K562 (cell line): ENCODE results near the gene ZFP3. TPM values are rescaled to one million over a fixed set of nuclear protein-coding genes. Genes with fewer than 3 reads are reported as not detected.
A peak's percentile ranks its signal among the peaks of the same experiment; 100 is the strongest.

Experiments
- ATAC-seq: fragments of 200-7000 bp; cut with Tn5 transposase; 3 replicates; pipeline ENCODE4 v1.9.1; 2020; ENCODE audit warnings: moderate library complexity
- BruUV-seq: library from RNA; stranded (reverse); fragments of 400-500 nt; replicated peaks from 2 replicates; lab custom pipeline; 2021; lab: Mats Ljungman, UMichigan
- CTCF ChIA-PET: fragments of 300-600 bp; formaldehyde crosslinking; extraction: SDS; loops from one replicate; lab custom pipeline; 2021; ENCODE audit warnings: low intra/inter-chr PET ratio; lab: Yijun Ruan, JAX
- POLR2A ChIA-PET: fragments of 300-600, 350-650 bp; sonication (Branson Sonifier 250); formaldehyde crosslinking; extraction: SDS; loops from one replicate; lab custom pipeline; 2021; ENCODE audit warnings: antibody characterized with exemption, inconsistent platforms; lab: Yijun Ruan, JAX
- DNase-seq, 4 experiments: peaks; one replicate each; pipeline versions ENCODE4 v3.0.0 to v3.0.0-alpha.2; 2011 to 2018; ENCODE audit warnings: low spot score in 3 of 4, mixed read lengths in 3 of 4; ENCODE audit errors: extremely low read depth in 1 of 4
- FAIRE-seq: peaks from 2 replicates; lab custom pipeline; 2011; peaks lifted over from hg19 to GRCh38; lab: Jason Lieb, UNC
- H2AFZ ChIP-seq: 2 replicates; pipeline ENCODE4 v1.6.0; 2011; ENCODE audit warnings: low read depth, low read length, control low read depth, inconsistent platforms
- H3K27ac ChIP-seq: fragments of 200-600 bp; 3 replicates; pipeline ENCODE4 v1.8.0; 2011; ENCODE audit warnings: low read depth, mild to moderate bottlenecking, control low read depth, inconsistent platforms, low read length, moderate library complexity, mixed read lengths; ENCODE audit errors: extremely low read depth
- H3K27me3 ChIP-seq, 2 experiments: fragments of 300-600 bp in 1 of 2; 2 replicates in 1 of 2; 3 replicates in 1 of 2; pipeline versions ENCODE4 v1.6.0 to v1.8.0; 2011; ENCODE audit warnings: inconsistent platforms in 2 of 2, low read length in 2 of 2, mild to moderate bottlenecking in 1 of 2, mixed read lengths in 1 of 2, moderate library complexity in 1 of 2; ENCODE audit not compliant: control insufficient read depth in 2 of 2, insufficient read depth in 2 of 2
- H3K36me3 ChIP-seq: fragments of 300-600 bp; 3 replicates; pipeline ENCODE4 v1.8.0; 2011; ENCODE audit warnings: mild to moderate bottlenecking, low read length, inconsistent platforms; ENCODE audit not compliant: control insufficient read depth, insufficient read depth
- H3K4me1 ChIP-seq, 2 experiments: fragments of 200-600 bp in 1 of 2; replicated peaks in 1 of 2; 2 replicates in 1 of 2; 3 replicates in 1 of 2; pipeline versions ENCODE4 v1.5.1 to v1.8.0; 2011; ENCODE audit warnings: inconsistent platforms in 2 of 2, low read length in 2 of 2, mild to moderate bottlenecking in 1 of 2, mixed read lengths in 1 of 2, moderate library complexity in 1 of 2; ENCODE audit not compliant: control insufficient read depth in 2 of 2, insufficient read depth in 2 of 2
- H3K4me2 ChIP-seq: 2 replicates; pipeline ENCODE4 v1.6.1; 2011; ENCODE audit warnings: low read length, control low read depth, inconsistent platforms, mixed read lengths; ENCODE audit not compliant: insufficient read depth
- H3K4me3 ChIP-seq: fragments of 200-600 bp; sonication (generic), shearing (Covaris generic); 2 replicates; pipeline ENCODE4 v1.5.1; 2016; ENCODE audit warnings: control low read depth, inconsistent platforms
- H3K79me2 ChIP-seq: fragments of 200-600 bp; 3 replicates; pipeline ENCODE4 v1.8.0; 2011; ENCODE audit warnings: low read length, inconsistent platforms; ENCODE audit not compliant: control insufficient read depth, insufficient read depth
- H3K9ac ChIP-seq, 2 experiments: 2 replicates each; pipeline versions ENCODE4 v1.6.0 to v1.6.1; 2011; ENCODE audit warnings: low read depth in 2 of 2, low read length in 2 of 2, control low read depth in 1 of 2, inconsistent platforms in 1 of 2, mild to moderate bottlenecking in 1 of 2, mixed read lengths in 1 of 2; ENCODE audit not compliant: insufficient read depth in 1 of 2
- H3K9me1 ChIP-seq: one replicate; pipeline ENCODE4 v1.6.0; 2011; ENCODE audit warnings: inconsistent platforms, mild to moderate bottlenecking, low read length, moderate library complexity; ENCODE audit not compliant: control insufficient read depth, insufficient read depth
- H3K9me3 ChIP-seq: replicated peaks from 2 replicates; pipeline ENCODE4 v1.5.1; 2011; ENCODE audit warnings: low read depth, low read length, inconsistent platforms; ENCODE audit not compliant: control insufficient read depth, insufficient read depth
- H4K20me1 ChIP-seq: replicated peaks from 2 replicates; pipeline ENCODE4 v1.6.1; 2011; ENCODE audit warnings: low read length, inconsistent platforms, mixed read lengths; ENCODE audit not compliant: control insufficient read depth, insufficient read depth
- C11orf30 ChIP-seq: fragments of 450-650 bp; IDR thresholded peaks from 2 replicates; pipeline ENCODE4 v1.6.1; 2016; ENCODE audit warnings: low read depth, mild to moderate bottlenecking
- MAFG ChIP-seq: fragments of 450-650 bp; conservative IDR thresholded peaks from 2 replicates; pipeline ENCODE4 v1.6.1; 2016; ENCODE audit warnings: missing genetic modification characterization, missing compliant biosample characterization
- NCOA6 ChIP-seq: fragments of 450-650 bp; IDR thresholded peaks from 2 replicates; pipeline ENCODE4 v1.6.1; 2017; ENCODE audit warnings: mild to moderate bottlenecking
- NFYB ChIP-seq: IDR thresholded peaks from 2 replicates; pipeline ENCODE4 v1.6.1; 2011; ENCODE audit warnings: mild to moderate bottlenecking, moderate library complexity; ENCODE audit not compliant: insufficient read length; ENCODE audit errors: extremely low read depth
- PHB2 ChIP-seq: fragments of 450-650 bp; IDR thresholded peaks from 2 replicates; pipeline ENCODE4 v1.6.1; 2017; ENCODE audit warnings: low read depth
- POLR3G ChIP-seq: IDR thresholded peaks from 2 replicates; pipeline ENCODE4 v1.6.1; 2011; ENCODE audit not compliant: insufficient read length, insufficient replicate concordance; ENCODE audit errors: extremely low read depth
- PYGO2 ChIP-seq: fragments of 450-650 bp; IDR thresholded peaks from 2 replicates; pipeline ENCODE4 v1.6.1; 2016; ENCODE audit warnings: mild to moderate bottlenecking, missing genetic modification characterization, moderate library complexity, missing compliant biosample characterization
- TCF7L2 ChIP-seq: fragments of 150-350 bp; IDR thresholded peaks from 2 replicates; pipeline ENCODE4 v1.6.1; 2016; ENCODE audit warnings: low read depth, mild to moderate bottlenecking, low read length, moderate library complexity
- ZNF316 ChIP-seq: fragments of 450-650 bp; IDR thresholded peaks from 2 replicates; pipeline ENCODE4 v1.6.1; 2016
- WGBS: fragments of 100-300 bp; shearing (Covaris generic); methylation state at CpG from one replicate; pipeline ENCODE4 v1.1.6; 2016; ENCODE audit warnings: low coverage, mixed read lengths; ENCODE audit not compliant: insufficient coverage; ENCODE audit errors: missing lambda C conversion rate; 5-methylcytosine and 5-hydroxymethylcytosine counted together
- in situ Hi-C: fragments of 300-500 bp; cut with MboI; formaldehyde crosslinking; loops from 4 replicates; pipeline ENCODE4 v1.15.0; 2018; ENCODE audit warnings: inconsistent platforms, mixed read lengths
- intact Hi-C: fragments of 100-400 bp; cut with micrococcal nuclease; formaldehyde crosslinking; loops from 2 replicates; pipeline ENCODE4 v1.14.2; 2022
- polyA plus RNA-seq, 8 experiments: library from polyadenylated mRNA; depleted of rRNA in 4 of 8; stranded (reverse) in 5 of 8; unstranded in 3 of 8; fragments of >200 nt; fragmentation: Nextera tagmentation in 2 of 8; fragmentation: Illumina TruSeq in 1 of 8; extraction: Ambion mirVana in 2 of 8; extraction: Trizol in 1 of 8; gene quantifications; 2 replicates each; pipeline versions ENCODE4 v1.2.1 to v1.2.3, GENCODE V29; 2011 to 2014; ENCODE audit warnings: inconsistent platforms in 1 of 8, missing spikeins in 1 of 8
- total RNA-seq, 7 experiments: library from RNA; depleted of rRNA in 6 of 7; stranded (reverse); fragments of >200 nt in 6 of 7; fragmentation: Illumina TruSeq in 2 of 7; extraction: Trizol in 2 of 7; gene quantifications; 2 replicates each; pipeline versions ENCODE4 v1.2.1 to v1.2.3, GENCODE V29; 2011 to 2021; ENCODE audit warnings: low replicate concordance in 1 of 7
- TF ChIP-seq, protein P1 (sequence below): fragments of 450-650 bp; formaldehyde crosslinking; IDR thresholded peaks from 2 replicates; pipeline ENCODE4 v1.4.0; 2020; ENCODE audit warnings: mild to moderate bottlenecking, moderate library complexity
- TF ChIP-seq, protein P2 (sequence below): fragments of 200-800 bp; sonication (Bioruptor generic); IDR thresholded peaks from 2 replicates; pipeline ENCODE4 v1.6.1; 2017; ENCODE audit warnings: missing genetic modification characterization, missing compliant biosample characterization
- TF ChIP-seq, protein P3 (sequence below): sonication (generic); formaldehyde crosslinking; IDR thresholded peaks from 2 replicates; pipeline ENCODE4 v1.8.0; 2022; ENCODE audit warnings: mild to moderate bottlenecking, missing genetic modification reagents
- TF ChIP-seq, protein P4 (sequence below), 2 experiments: fragments of 250-450 bp in 1 of 2; fragments of 450-650 bp in 1 of 2; sonication (Bioruptor Pico) in 1 of 2; IDR thresholded peaks; 2 replicates each; pipeline versions ENCODE4 v1.6.1 to v1.8.0; 2016 to 2021; ENCODE audit warnings: mild to moderate bottlenecking in 2 of 2, moderate library complexity in 2 of 2, missing compliant biosample characterization in 1 of 2, missing genetic modification characterization in 1 of 2

ZFP3 gene
- total and polyA plus RNA-seq, 9 of the 15 experiments (the other 6 are each of a cell fraction or from before 2014, with no cell fraction given) = 0.04 TPM; not detected in 8

DNA sequence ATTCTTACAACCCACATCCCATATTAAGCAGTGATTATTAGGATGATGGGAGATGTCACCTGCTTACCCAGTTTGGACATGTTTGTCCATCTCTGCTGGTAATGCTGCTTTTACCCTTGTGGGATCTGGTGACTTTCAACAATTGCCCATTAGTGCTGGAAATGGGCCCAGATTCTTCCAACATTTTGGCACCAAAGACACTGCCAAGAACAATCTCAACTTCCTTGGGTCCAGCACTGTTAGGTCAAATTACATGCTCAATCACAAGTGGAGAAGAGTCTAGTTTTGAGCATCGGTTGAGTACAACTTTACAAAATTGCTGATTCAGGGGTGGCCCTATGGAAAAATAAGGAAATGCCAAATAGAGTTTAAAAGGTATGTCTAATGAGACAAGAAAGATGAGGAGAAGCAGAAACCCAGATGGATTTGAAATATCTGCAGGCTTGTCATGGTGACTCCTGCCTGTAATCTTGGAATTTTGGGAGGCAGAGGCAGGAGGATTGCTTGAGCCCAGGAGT, 13.0 kb upstream of the ZFP3 start:
- Histone ChIP-seq H3K27ac (no peak overlapping the region), H3K79me2 (no peaks in the 10 kb centered on the region), H3K27me3 (no peaks in the 10 kb centered on the region; a peak in 1 of 5 replicates), H3K9ac (no peak overlapping the region), H3K4me2 (no peak overlapping the region), H3K9me1 (no peaks in the 10 kb centered on the region), H3K4me1 (no peaks in the 10 kb centered on the region; a peak in 1 of 5 replicates), H3K9me3 (no peaks in the 10 kb centered on the region), H3K36me3 (no peaks in the 10 kb centered on the region), H4K20me1 (no peaks in the 10 kb centered on the region), H3K4me3 (no peak overlapping the region), H2AFZ (no peak overlapping the region)
- in situ Hi-C loops = loop anchor here (10.0 kb wide), 1 partner anchor 150 kb away; no protein-coding TSS in a partner anchor
- FAIRE-seq (no peak), DNase-seq (no peak), ATAC-seq (no peak)
- CTCF ChIA-PET = no interaction called here
- intact Hi-C loops = no loop called here
- no TSS peak for BruUV-seq
- 6% methylated on average over 1 of the region's 1 CpG for WGBS
- POLR2A ChIA-PET = no interaction called here
- TF ChIP-seq, protein P1, sequence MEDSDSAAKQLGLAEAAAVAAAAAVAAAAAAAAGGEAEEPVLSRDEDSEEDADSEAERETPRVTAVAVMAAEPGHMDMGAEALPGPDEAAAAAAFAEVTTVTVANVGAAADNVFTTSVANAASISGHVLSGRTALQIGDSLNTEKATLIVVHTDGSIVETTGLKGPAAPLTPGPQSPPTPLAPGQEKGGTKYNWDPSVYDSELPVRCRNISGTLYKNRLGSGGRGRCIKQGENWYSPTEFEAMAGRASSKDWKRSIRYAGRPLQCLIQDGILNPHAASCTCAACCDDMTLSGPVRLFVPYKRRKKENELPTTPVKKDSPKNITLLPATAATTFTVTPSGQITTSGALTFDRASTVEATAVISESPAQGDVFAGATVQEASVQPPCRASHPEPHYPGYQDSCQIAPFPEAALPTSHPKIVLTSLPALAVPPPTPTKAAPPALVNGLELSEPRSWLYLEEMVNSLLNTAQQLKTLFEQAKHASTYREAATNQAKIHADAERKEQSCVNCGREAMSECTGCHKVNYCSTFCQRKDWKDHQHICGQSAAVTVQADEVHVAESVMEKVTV (CRISPR knock-in tag) = no peak
- TF ChIP-seq ZNF316 (peak; percentile 60), MAFG (0 out of 2 replicates have a peak, but pooled peaks have one; percentile 26), PYGO2 (tag) (no peak), C11orf30 (peak; percentile 59; the same call in 1 of the 2 replicates), NFYB (no peak), PHB2 (no peak), NCOA6 (no peak), POLR3G (no peak), TCF7L2 (no peak)
- TF ChIP-seq, protein P2, sequence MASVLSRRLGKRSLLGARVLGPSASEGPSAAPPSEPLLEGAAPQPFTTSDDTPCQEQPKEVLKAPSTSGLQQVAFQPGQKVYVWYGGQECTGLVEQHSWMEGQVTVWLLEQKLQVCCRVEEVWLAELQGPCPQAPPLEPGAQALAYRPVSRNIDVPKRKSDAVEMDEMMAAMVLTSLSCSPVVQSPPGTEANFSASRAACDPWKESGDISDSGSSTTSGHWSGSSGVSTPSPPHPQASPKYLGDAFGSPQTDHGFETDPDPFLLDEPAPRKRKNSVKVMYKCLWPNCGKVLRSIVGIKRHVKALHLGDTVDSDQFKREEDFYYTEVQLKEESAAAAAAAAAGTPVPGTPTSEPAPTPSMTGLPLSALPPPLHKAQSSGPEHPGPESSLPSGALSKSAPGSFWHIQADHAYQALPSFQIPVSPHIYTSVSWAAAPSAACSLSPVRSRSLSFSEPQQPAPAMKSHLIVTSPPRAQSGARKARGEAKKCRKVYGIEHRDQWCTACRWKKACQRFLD (CRISPR knock-in tag) = no peak
- TF ChIP-seq, protein P3, sequence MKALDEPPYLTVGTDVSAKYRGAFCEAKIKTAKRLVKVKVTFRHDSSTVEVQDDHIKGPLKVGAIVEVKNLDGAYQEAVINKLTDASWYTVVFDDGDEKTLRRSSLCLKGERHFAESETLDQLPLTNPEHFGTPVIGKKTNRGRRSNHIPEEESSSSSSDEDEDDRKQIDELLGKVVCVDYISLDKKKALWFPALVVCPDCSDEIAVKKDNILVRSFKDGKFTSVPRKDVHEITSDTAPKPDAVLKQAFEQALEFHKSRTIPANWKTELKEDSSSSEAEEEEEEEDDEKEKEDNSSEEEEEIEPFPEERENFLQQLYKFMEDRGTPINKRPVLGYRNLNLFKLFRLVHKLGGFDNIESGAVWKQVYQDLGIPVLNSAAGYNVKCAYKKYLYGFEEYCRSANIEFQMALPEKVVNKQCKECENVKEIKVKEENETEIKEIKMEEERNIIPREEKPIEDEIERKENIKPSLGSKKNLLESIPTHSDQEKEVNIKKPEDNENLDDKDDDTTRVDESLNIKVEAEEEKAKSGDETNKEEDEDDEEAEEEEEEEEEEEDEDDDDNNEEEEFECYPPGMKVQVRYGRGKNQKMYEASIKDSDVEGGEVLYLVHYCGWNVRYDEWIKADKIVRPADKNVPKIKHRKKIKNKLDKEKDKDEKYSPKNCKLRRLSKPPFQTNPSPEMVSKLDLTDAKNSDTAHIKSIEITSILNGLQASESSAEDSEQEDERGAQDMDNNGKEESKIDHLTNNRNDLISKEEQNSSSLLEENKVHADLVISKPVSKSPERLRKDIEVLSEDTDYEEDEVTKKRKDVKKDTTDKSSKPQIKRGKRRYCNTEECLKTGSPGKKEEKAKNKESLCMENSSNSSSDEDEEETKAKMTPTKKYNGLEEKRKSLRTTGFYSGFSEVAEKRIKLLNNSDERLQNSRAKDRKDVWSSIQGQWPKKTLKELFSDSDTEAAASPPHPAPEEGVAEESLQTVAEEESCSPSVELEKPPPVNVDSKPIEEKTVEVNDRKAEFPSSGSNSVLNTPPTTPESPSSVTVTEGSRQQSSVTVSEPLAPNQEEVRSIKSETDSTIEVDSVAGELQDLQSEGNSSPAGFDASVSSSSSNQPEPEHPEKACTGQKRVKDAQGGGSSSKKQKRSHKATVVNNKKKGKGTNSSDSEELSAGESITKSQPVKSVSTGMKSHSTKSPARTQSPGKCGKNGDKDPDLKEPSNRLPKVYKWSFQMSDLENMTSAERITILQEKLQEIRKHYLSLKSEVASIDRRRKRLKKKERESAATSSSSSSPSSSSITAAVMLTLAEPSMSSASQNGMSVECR = no peak
- TF ChIP-seq, protein P4, sequence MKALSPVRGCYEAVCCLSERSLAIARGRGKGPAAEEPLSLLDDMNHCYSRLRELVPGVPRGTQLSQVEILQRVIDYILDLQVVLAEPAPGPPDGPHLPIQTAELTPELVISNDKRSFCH (CRISPR knock-in tag; IDR thresholded peaks at IDR 0.05) = no peak
- TF ChIP-seq, protein P4 (tag; IDR thresholded peaks at IDR 0.05) = no peak
